ENCODE data around the gene TEX26. TPM values are rescaled to one million over a fixed set of nuclear protein-coding genes. Genes with fewer than 3 reads are reported as not detected.

TEX26 gene
- total and polyA plus RNA-seq, 10 of the 15 experiments (the other 5 are each of a cell fraction or from before 2014, with no cell fraction given) = not detected

GRCh38 chr13:30910676-30911075 lies 21.8 kb upstream of the TEX26 start:
- Histone ChIP-seq H3K9ac (ENCODE audit: control insufficient read depth, insufficient read depth, low read length) (no peak overlapping the region), H4K20me1 (ENCODE audit: control insufficient read depth, insufficient read depth) (no peaks in the 10 kb centered on the region), H3K4me2 (ENCODE audit: control insufficient read depth, insufficient read depth) (no peak overlapping the region), H3K4me3 (no peak overlapping the region), H3K36me3 (ENCODE audit: control insufficient read depth in 2 of 2, insufficient read depth in 2 of 2, low read length in 1 of 2) (no peaks in the 10 kb centered on the region), H3K79me2 (ENCODE audit: control insufficient read depth, insufficient read depth, low read length) (no peaks in the 10 kb centered on the region), H2AFZ (ENCODE audit: control insufficient read depth, low read depth, low read length) (no peak overlapping the region), H3K9me3 (replicated peaks; ENCODE audit: control insufficient read depth, insufficient read depth, low read length) (no peaks in the 10 kb centered on the region), H3K27ac (ENCODE audit: control insufficient read depth, insufficient read depth) (no peak overlapping the region), H3K27me3 (replicated peaks in 1 of 2; ENCODE audit: control insufficient read depth in 2 of 2, insufficient read depth in 2 of 2, low read length in 1 of 2) (peaks cover 3 to 6% of the 10 kb centered on the region in 2 experiments), H3K4me1 (ENCODE audit: control insufficient read depth, insufficient read depth, low read length) (no peaks in the 10 kb centered on the region)
- POLR2A ChIA-PET = no interaction called here
- in situ Hi-C loops (cut with MboI) (no loop called here), intact Hi-C loops (cut with micrococcal nuclease; ENCODE audit: unreplicated experiment) (no loop called here)
- no TSS peak for BruUV-seq (replicated peaks)
- WGBS (ENCODE audit: insufficient coverage, insufficient replicate concordance, low lambda C conversion rate, missing lambda C conversion rate) = 56% methylated on average over 3 of the region's 3 CpGs
- TF ChIP-seq CBX5 (IDR thresholded peaks at IDR 0.05; ENCODE audit: low read depth) (no peak), ZNF217 (IDR thresholded peaks at IDR 0.05) (no peak), ZNF207 (IDR thresholded peaks at IDR 0.05; ENCODE audit: borderline replicate concordance) (no peak), SP1 (IDR thresholded peaks at IDR 0.05; ENCODE audit: low read depth, low read length) (no peak), ZBTB40 (IDR thresholded peaks at IDR 0.05; ENCODE audit: borderline replicate concordance) (no peak), USF1 (IDR thresholded peaks at IDR 0.05; ENCODE audit: borderline replicate concordance, extremely low read length, insufficient read depth, low read depth, low read length) (no peak), HDAC6 (IDR thresholded peaks at IDR 0.05; ENCODE audit: unreplicated experiment) (no peak), IKZF2 (IDR thresholded peaks at IDR 0.05) (no peak), RBBP5 (conservative IDR thresholded peaks at IDR 0.05) (no peak), SKIL (IDR thresholded peaks at IDR 0.05; ENCODE audit: low read depth, poor library complexity, severe bottlenecking) (no peak)
- RAD21 ChIA-PET (ENCODE audit: unreplicated experiment) = no interaction called here
- CTCF ChIA-PET = no interaction called here
- SMC1A ChIA-PET (ENCODE audit: uncharacterized antibody, unreplicated experiment) = no interaction called here
- no peak for FAIRE-seq
- no peak for ATAC-seq
- no peak for DNase-seq (ENCODE audit: low read depth, low spot score)

Measured in GM12878 (cell line).